ENCODE data around the gene NIFK.

Gene NIFK

GRCh38 chr2:121731366-121731765, 5.3 kb downstream of the NIFK start:
- no peak for DNase-seq (ENCODE audit: low read depth)
- TF ChIP-seq CTCF (IDR thresholded peaks at IDR 0.05; ENCODE audit: control insufficient read depth, extremely low read depth, insufficient read depth) = no peak
- H3K4me3 ChIP-seq (ENCODE audit: low read depth, low read length) = no peak overlapping the region

GRCh38 chr2:121727950-121728349, 8.7 kb downstream of the NIFK start:
- no peak for DNase-seq (ENCODE audit: low read depth)
- H3K4me3 ChIP-seq (ENCODE audit: low read depth, low read length) = no peak overlapping the region
- TF ChIP-seq CTCF (IDR thresholded peaks at IDR 0.05; ENCODE audit: control insufficient read depth, extremely low read depth, insufficient read depth) = no peak

GRCh38 chr2:121727332-121727731, 9.3 kb downstream of the NIFK start:
- TF ChIP-seq CTCF (IDR thresholded peaks at IDR 0.05; ENCODE audit: control insufficient read depth, extremely low read depth, insufficient read depth) = no peak
- DNase-seq (ENCODE audit: low read depth) = no peak

GRCh38 chr2:121723316-121723715, 13.4 kb downstream of the NIFK start:
- H3K4me3 ChIP-seq (ENCODE audit: low read depth, low read length) = no peak overlapping the region
- no peak for TF ChIP-seq CTCF (IDR thresholded peaks at IDR 0.05; ENCODE audit: control insufficient read depth, extremely low read depth, insufficient read depth)
- DNase-seq (ENCODE audit: low read depth) = no peak

More at GRCh38 chr2:121727332-121727731, 9.3 kb downstream of the NIFK start:
- no peak overlapping the region for H3K4me3 ChIP-seq (ENCODE audit: low read depth, low read length)

GRCh38 chr2:121722479-121722878, 14.2 kb downstream of the NIFK start:
- TF ChIP-seq CTCF (IDR thresholded peaks at IDR 0.05; ENCODE audit: control insufficient read depth, extremely low read depth, insufficient read depth) = no peak
- H3K4me3 ChIP-seq (ENCODE audit: low read depth, low read length) = no peak overlapping the region
- DNase-seq (ENCODE audit: low read depth) = no peak

GRCh38 chr2:121721926-121722325, 14.7 kb downstream of the NIFK start:
- DNase-seq (ENCODE audit: low read depth) = no peak
- H3K4me3 ChIP-seq (ENCODE audit: low read depth, low read length) = no peak overlapping the region
- no peak for TF ChIP-seq CTCF (IDR thresholded peaks at IDR 0.05; ENCODE audit: control insufficient read depth, extremely low read depth, insufficient read depth)

GRCh38 chr2:121717529-121717928, 19.1 kb downstream of the NIFK start:
- no peak overlapping the region for H3K4me3 ChIP-seq (ENCODE audit: low read depth, low read length)
- TF ChIP-seq CTCF (IDR thresholded peaks at IDR 0.05; ENCODE audit: control insufficient read depth, extremely low read depth, insufficient read depth) = no peak
- no peak for DNase-seq (ENCODE audit: low read depth)

Data from LNCaP clone FGC (cell line).